IMR-90 (cell line): ENCODE results near the gene TMEM40. TPM values are rescaled to one million over a fixed set of nuclear protein-coding genes. Genes with fewer than 3 reads are reported as not detected.

Experiments
- ATAC-seq: fragments of 200-7000 bp; cut with Tn5 transposase; 2 replicates; pipeline ENCODE4 v1.9.1; 2020; ENCODE audit warnings: low read depth, mild to moderate bottlenecking, moderate library complexity
- BruUV-seq: library from RNA; stranded (reverse); fragments of 400-500 nt; replicated peaks from 2 replicates; lab custom pipeline; 2021; lab: Mats Ljungman, UMichigan
- CTCF ChIA-PET: fragments of 300-600 bp; formaldehyde crosslinking; extraction: SDS; loops from one replicate; lab custom pipeline; 2021; ENCODE audit warnings: antibody characterized with exemption; lab: Yijun Ruan, JAX
- POLR2A ChIA-PET: fragments of 300-600 bp; sonication (Branson Sonifier 250); formaldehyde crosslinking; loops from one replicate; lab custom pipeline; 2022; ENCODE audit warnings: antibody characterized with exemption; ENCODE audit not compliant: unreplicated experiment; lab: Charles Lee
- DNase-seq: peaks from one replicate; pipeline ENCODE4 v3.0.0; 2013
- H2AFZ ChIP-seq: replicated peaks from 2 replicates; pipeline ENCODE3; 2013; ENCODE audit warnings: low read length, mild to moderate bottlenecking; ENCODE audit not compliant: poor library complexity
- H2AK5ac ChIP-seq: 2 replicates; pipeline ENCODE4 v1.6.1; 2013; ENCODE audit warnings: low read depth, low read length, inconsistent platforms
- H2AK9ac ChIP-seq: replicated peaks from 2 replicates; pipeline ENCODE3; 2013; ENCODE audit warnings: mild to moderate bottlenecking, low read depth, low read length, moderate library complexity; ENCODE audit not compliant: poor library complexity
- H2BK120ac ChIP-seq: 2 replicates; pipeline ENCODE4 v1.6.1; 2013; ENCODE audit warnings: low read depth, low read length, inconsistent platforms
- H2BK15ac ChIP-seq: 3 replicates; pipeline ENCODE4 v1.6.1; 2013; ENCODE audit warnings: low read depth, low read length, inconsistent platforms
- H2BK20ac ChIP-seq: 2 replicates; pipeline ENCODE4 v1.6.1; 2013; ENCODE audit warnings: low read depth, mild to moderate bottlenecking, inconsistent platforms, low read length, moderate library complexity
- H2BK5ac ChIP-seq: 2 replicates; pipeline ENCODE4 v1.6.1; 2013; ENCODE audit warnings: mild to moderate bottlenecking, low read depth, low read length, inconsistent platforms; ENCODE audit not compliant: poor library complexity, severe bottlenecking
- H3K14ac ChIP-seq: replicated peaks from 2 replicates; pipeline ENCODE4 v1.6.1; 2013; ENCODE audit warnings: low read depth, low read length, inconsistent platforms
- H3K18ac ChIP-seq: 2 replicates; pipeline ENCODE4 v1.6.1; 2013; ENCODE audit warnings: low read depth, low read length, control low read depth
- H3K23ac ChIP-seq: 2 replicates; pipeline ENCODE4 v1.6.1; 2013; ENCODE audit warnings: low read depth, low read length, inconsistent platforms
- H3K27ac ChIP-seq: 2 replicates; pipeline ENCODE4 v1.5.1; 2013; ENCODE audit warnings: mild to moderate bottlenecking, control low read depth, low read length; ENCODE audit not compliant: insufficient read depth
- H3K27me3 ChIP-seq: 2 replicates; pipeline ENCODE4 v1.6.1; 2013; ENCODE audit warnings: low read length; ENCODE audit not compliant: control insufficient read depth, insufficient read depth
- H3K36me3 ChIP-seq: 2 replicates; pipeline ENCODE4 v1.6.1; 2013; ENCODE audit warnings: low read length, mixed read lengths; ENCODE audit not compliant: control insufficient read depth, insufficient read depth
- H3K4ac ChIP-seq: 2 replicates; pipeline ENCODE4 v1.6.1; 2013; ENCODE audit warnings: low read depth, low read length, inconsistent platforms
- H3K4me1 ChIP-seq: 2 replicates; pipeline ENCODE4 v1.6.1; 2013; ENCODE audit warnings: low read length, mixed read lengths; ENCODE audit not compliant: control insufficient read depth, insufficient read depth
- H3K4me2 ChIP-seq: 2 replicates; pipeline ENCODE4 v1.6.1; 2013; ENCODE audit warnings: low read depth, mild to moderate bottlenecking, control low read depth, low read length, moderate library complexity
- H3K4me3 ChIP-seq: 2 replicates; pipeline ENCODE4 v1.5.1; 2013; ENCODE audit warnings: low read depth, mild to moderate bottlenecking, control low read depth, low read length, moderate library complexity; ENCODE audit not compliant: insufficient read depth
- H3K56ac ChIP-seq: 2 replicates; pipeline ENCODE4 v1.6.1; 2013; ENCODE audit warnings: low read length, inconsistent platforms; ENCODE audit not compliant: insufficient read depth; ENCODE audit errors: extremely low read depth
- H3K79me1 ChIP-seq, 2 experiments: 2 replicates each; pipeline ENCODE4 v1.6.1; 2013; ENCODE audit warnings: low read length in 2 of 2, inconsistent platforms in 1 of 2, low read depth in 1 of 2
- H3K9ac ChIP-seq: 2 replicates; pipeline ENCODE4 v1.6.1; 2013; ENCODE audit warnings: low read depth, low read length, control low read depth
- H3K9me1 ChIP-seq: 2 replicates; pipeline ENCODE4 v1.6.1; 2013; ENCODE audit warnings: low read length, inconsistent platforms; ENCODE audit not compliant: insufficient read depth
- H3K9me3 ChIP-seq: 2 replicates; pipeline ENCODE4 v1.6.1; 2013; ENCODE audit warnings: low read length; ENCODE audit not compliant: control insufficient read depth, insufficient read depth
- H4K20me1 ChIP-seq: 2 replicates; pipeline ENCODE4 v1.6.1; 2013; ENCODE audit warnings: low read length, inconsistent platforms; ENCODE audit not compliant: insufficient read depth
- H4K5ac ChIP-seq: 2 replicates; pipeline ENCODE4 v1.6.1; 2013; ENCODE audit warnings: mild to moderate bottlenecking, low read depth, low read length, control low read depth
- H4K8ac ChIP-seq, 2 experiments: 2 replicates each; pipeline ENCODE4 v1.6.1; 2013; ENCODE audit warnings: low read depth in 2 of 2, low read length in 2 of 2, control low read depth in 1 of 2, inconsistent platforms in 1 of 2
- H4K91ac ChIP-seq: 2 replicates; pipeline ENCODE4 v1.6.1; 2013; ENCODE audit warnings: low read depth, low read length, inconsistent platforms; ENCODE audit not compliant: insufficient read depth
- CEBPB ChIP-seq: IDR thresholded peaks from 2 replicates; pipeline ENCODE4 v1.6.1; 2012; ENCODE audit warnings: low read depth, low read length, improper control_type of control experiment
- CHD1 ChIP-seq: IDR thresholded peaks from 2 replicates; pipeline ENCODE4 v1.6.1; 2012; ENCODE audit warnings: low read depth, low read length, improper control_type of control experiment
- CTCF ChIP-seq: conservative IDR thresholded peaks from 2 replicates; pipeline ENCODE4 v1.5.1; 2012; ENCODE audit warnings: mild to moderate bottlenecking, low read depth, low read length, improper control_type of control experiment
- ELK1 ChIP-seq: fragments of 150-350 bp; IDR thresholded peaks from 2 replicates; pipeline ENCODE4 v1.6.1; 2016; ENCODE audit warnings: low read depth, mild to moderate bottlenecking, low read length, moderate library complexity, borderline replicate concordance
- NFE2L2 ChIP-seq: fragments of 150-350 bp; IDR thresholded peaks from 2 replicates; pipeline ENCODE4 v1.6.1; 2016; ENCODE audit warnings: low read depth, mild to moderate bottlenecking, low read length
- POLR2A ChIP-seq: IDR thresholded peaks from 2 replicates; pipeline ENCODE4 v1.6.1; 2012; ENCODE audit warnings: mild to moderate bottlenecking, low read depth, low read length
- USF2 ChIP-seq: fragments of 150-350 bp; IDR thresholded peaks from 2 replicates; pipeline ENCODE4 v1.6.1; 2017; ENCODE audit warnings: mild to moderate bottlenecking, antibody characterized with exemption, low read length, low read depth
- WGBS, 2 experiments: methylation state at CpG; one replicate each; pipeline versions ENCODE4 v1.1.5 to v1.1.7; 2013; ENCODE audit warnings: missing lambda C conversion rate in 2 of 2; ENCODE audit not compliant: insufficient read length in 1 of 2; ENCODE audit errors: extremely low coverage in 2 of 2; 5-methylcytosine and 5-hydroxymethylcytosine counted together
- dilution Hi-C: fragments of 300-500 bp; cut with HindIII; formaldehyde crosslinking; loops from one replicate; pipeline ENCODE4 v1.14.3; 2018; ENCODE audit warnings: low sequenced_read_pairs; ENCODE audit not compliant: unreplicated experiment
- in situ Hi-C: fragments of 300-500 bp; cut with MboI; formaldehyde crosslinking; loops from 3 replicates; pipeline ENCODE4 v1.14.3; 2019; ENCODE audit warnings: low sequenced_read_pairs, inconsistent platforms, mixed read lengths
- intact Hi-C: fragments of 100-400 bp; cut with micrococcal nuclease; formaldehyde crosslinking; loops from 2 replicates; pipeline ENCODE4 v1.10.0; 2022
- polyA plus RNA-seq, 3 experiments: library from polyadenylated mRNA; depleted of rRNA; stranded (reverse); fragments of >200 nt; gene quantifications; 2 replicates each; pipeline ENCODE4 v1.2.3, GENCODE V29; 2012; ENCODE audit warnings: low replicate concordance in 1 of 3
- total RNA-seq: library from RNA; depleted of rRNA; stranded (reverse); fragments of >200 nt; gene quantifications from 2 replicates; pipeline ENCODE4 v1.2.3, GENCODE V29; 2012

TMEM40 gene
- total and polyA plus RNA-seq, 2 of the 4 experiments (the other 2 are of a cell fraction): 0.27 TPM; not detected in 1

- Histone ChIP-seq H3K36me3 (no peaks in the 10 kb centered on the region), H3K4me3 (no peak overlapping the region), H3K79me1 (no peaks in the 10 kb centered on the region), H3K14ac (no peak overlapping the region), H4K8ac (no peak overlapping the region), H3K27ac (no peak overlapping the region), H2BK120ac (no peak overlapping the region), H2AK5ac (no peak overlapping the region), H3K4ac (no peak overlapping the region), H4K91ac (no peak overlapping the region), H3K23ac (no peak overlapping the region), H3K27me3 (peaks cover 11% of the 10 kb centered on the region), H2BK5ac (no peak overlapping the region), H2AK9ac (no peak overlapping the region), H2BK20ac (no peak overlapping the region), H3K56ac (no peak overlapping the region), H2BK15ac (no peak overlapping the region), H3K9me1 (no peaks in the 10 kb centered on the region), H3K9ac (no peak overlapping the region), H3K4me2 (no peak overlapping the region), H4K20me1 (no peaks in the 10 kb centered on the region), H3K4me1 (no peaks in the 10 kb centered on the region), H3K9me3 (no peaks in the 10 kb centered on the region), H2AFZ (no peak overlapping the region), H4K5ac (no peak overlapping the region), H3K18ac (no peak overlapping the region)
- no TSS peak for BruUV-seq
- in situ Hi-C loops (no loop called here), dilution Hi-C loops (no loop called here), intact Hi-C loops (no loop called here)
- DNase-seq (no peak), ATAC-seq (no peak)
- POLR2A ChIA-PET: no interaction called here
- CTCF ChIA-PET: no interaction called here
- WGBS, 2 experiments: 40% methylated on average over 1 of the region's 2 CpGs; no CpG with 5 or more reads in 1 of the 2 experiments
- no peak for TF ChIP-seq USF2
- TF ChIP-seq POLR2A: no peak
- TF ChIP-seq ELK1: no peak
- no peak for TF ChIP-seq CHD1
- TF ChIP-seq NFE2L2: no peak
- no peak for TF ChIP-seq CEBPB
- TF ChIP-seq CTCF: no peak
Observed at GRCh38 chr3:12737319-12737718, 21.7 kb downstream of the TMEM40 start.
